GM12878 (cell line): ENCODE results near the gene STXBP1. TPM values are rescaled to one million over a fixed set of nuclear protein-coding genes. Genes with fewer than 3 reads are reported as not detected.
A peak's percentile ranks its signal among the peaks of the same experiment; 100 is the strongest.

Experiments
- GATAD2B ChIP-seq: fragments of 450-650 bp; conservative IDR thresholded peaks from 2 replicates; pipeline ENCODE4 v1.6.1; 2017; ENCODE audit warnings: low read depth, mild to moderate bottlenecking, moderate library complexity
- HDAC6 ChIP-seq: fragments of 200-600 bp; sonication (generic); IDR thresholded peaks from one replicate; pipeline ENCODE4 v1.8.0; 2017; ENCODE audit warnings: antibody characterized with exemption; ENCODE audit not compliant: unreplicated experiment
- KLF5 ChIP-seq: fragments of 450-650 bp; IDR thresholded peaks from 2 replicates; pipeline ENCODE4 v1.6.1; 2014; ENCODE audit warnings: mild to moderate bottlenecking; ENCODE audit not compliant: partially characterized antibody
- NFYA ChIP-seq: IDR thresholded peaks from 2 replicates; pipeline ENCODE4 v1.6.1; 2011; ENCODE audit warnings: low read depth, mild to moderate bottlenecking, low read length, improper control_type of control experiment, borderline replicate concordance
- NR2C1 ChIP-seq: fragments of 450-650 bp; IDR thresholded peaks from 2 replicates; pipeline ENCODE4 v1.6.1; 2017; ENCODE audit warnings: antibody characterized with exemption, mild to moderate bottlenecking, moderate library complexity
- RB1 ChIP-seq: fragments of 450-650 bp; formaldehyde crosslinking; IDR thresholded peaks from 2 replicates; pipeline ENCODE4 v1.6.1; 2017; ENCODE audit warnings: mild to moderate bottlenecking, borderline replicate concordance
- RCOR1 ChIP-seq: conservative IDR thresholded peaks from 2 replicates; pipeline ENCODE4 v1.6.1; 2012; ENCODE audit warnings: low read depth, low read length, improper control_type of control experiment
- SIX5 ChIP-seq: IDR thresholded peaks from 2 replicates; pipeline ENCODE4 v1.6.1; 2011; ENCODE audit warnings: mild to moderate bottlenecking, low read depth, low read length, moderate library complexity; ENCODE audit not compliant: severe bottlenecking
- SREBF1 ChIP-seq: IDR thresholded peaks from 2 replicates; pipeline ENCODE4 v1.6.1; 2012; ENCODE audit warnings: mild to moderate bottlenecking, low read length
- SUPT20H ChIP-seq: IDR thresholded peaks from 2 replicates; pipeline ENCODE4 v1.6.1; 2011; ENCODE audit warnings: low read depth, mild to moderate bottlenecking, low read length, moderate library complexity, borderline replicate concordance; ENCODE audit not compliant: control insufficient read depth
- TAF1 ChIP-seq: IDR thresholded peaks from 2 replicates; pipeline ENCODE4 v1.6.1; 2011; ENCODE audit warnings: mild to moderate bottlenecking, low read depth, low read length, borderline replicate concordance
- TARDBP ChIP-seq: IDR thresholded peaks from 2 replicates; pipeline ENCODE4 v1.6.1; 2016; ENCODE audit warnings: borderline replicate concordance
- ZBED1 ChIP-seq: IDR thresholded peaks from 2 replicates; pipeline ENCODE4 v1.6.1; 2016; ENCODE audit warnings: borderline replicate concordance
- ZNF274 ChIP-seq: IDR thresholded peaks from one replicate; pipeline ENCODE4 v1.8.0; 2011; ENCODE audit not compliant: insufficient read length, insufficient read depth
- polyA plus RNA-seq, 11 experiments: library from polyadenylated mRNA; depleted of rRNA in 4 of 11; unstranded in 6 of 11; stranded (reverse) in 5 of 11; fragments of >200 nt; fragmentation: Nextera tagmentation in 4 of 11; fragmentation: Illumina TruSeq in 1 of 11; extraction: Ambion mirVana in 4 of 11; extraction: Trizol in 1 of 11; gene quantifications; 1 replicate in 1 of 11; 2 replicates in 10 of 11; pipeline versions ENCODE4 v1.2.1 to v1.2.3, GENCODE V29; 2011 to 2016; ENCODE audit warnings: inconsistent platforms in 2 of 11, missing spikeins in 2 of 11, low read depth in 1 of 11
- total RNA-seq, 4 experiments: library from RNA; depleted of rRNA in 3 of 4; stranded (reverse); fragments of >200 nt in 3 of 4; fragmentation: Illumina TruSeq in 1 of 4; extraction: Trizol in 1 of 4; gene quantifications; 2 replicates each; pipeline versions ENCODE4 v1.2.1 to v1.2.3, GENCODE V29; 2013 to 2021
- TF ChIP-seq, protein P1 (sequence below): fragments of 450-650 bp; conservative IDR thresholded peaks from 2 replicates; pipeline ENCODE4 v1.6.1; 2017; ENCODE audit warnings: mild to moderate bottlenecking, moderate library complexity
- TF ChIP-seq, protein P2 (sequence below): IDR thresholded peaks from 2 replicates; pipeline ENCODE4 v1.6.1; 2011; ENCODE audit warnings: mild to moderate bottlenecking, low read depth, low read length, moderate library complexity; ENCODE audit not compliant: insufficient replicate concordance
- TF ChIP-seq, protein P3 (sequence below): IDR thresholded peaks from 2 replicates; pipeline ENCODE4 v1.6.1; 2012; ENCODE audit warnings: improper control_type of control experiment, low read depth, low read length; ENCODE audit not compliant: insufficient replicate concordance
- TF ChIP-seq, protein P4 (sequence below): fragments of 450-650 bp; IDR thresholded peaks from 2 replicates; pipeline ENCODE4 v1.6.1; 2018; ENCODE audit warnings: mild to moderate bottlenecking, low read depth, moderate library complexity; ENCODE audit not compliant: partially characterized antibody

STXBP1 gene
- total and polyA plus RNA-seq, 10 of the 15 experiments (the other 5 are each of a cell fraction or from before 2014, with no cell fraction given): 0.08 to 0.85 (median 0.31) TPM; not detected in 3

DNA sequence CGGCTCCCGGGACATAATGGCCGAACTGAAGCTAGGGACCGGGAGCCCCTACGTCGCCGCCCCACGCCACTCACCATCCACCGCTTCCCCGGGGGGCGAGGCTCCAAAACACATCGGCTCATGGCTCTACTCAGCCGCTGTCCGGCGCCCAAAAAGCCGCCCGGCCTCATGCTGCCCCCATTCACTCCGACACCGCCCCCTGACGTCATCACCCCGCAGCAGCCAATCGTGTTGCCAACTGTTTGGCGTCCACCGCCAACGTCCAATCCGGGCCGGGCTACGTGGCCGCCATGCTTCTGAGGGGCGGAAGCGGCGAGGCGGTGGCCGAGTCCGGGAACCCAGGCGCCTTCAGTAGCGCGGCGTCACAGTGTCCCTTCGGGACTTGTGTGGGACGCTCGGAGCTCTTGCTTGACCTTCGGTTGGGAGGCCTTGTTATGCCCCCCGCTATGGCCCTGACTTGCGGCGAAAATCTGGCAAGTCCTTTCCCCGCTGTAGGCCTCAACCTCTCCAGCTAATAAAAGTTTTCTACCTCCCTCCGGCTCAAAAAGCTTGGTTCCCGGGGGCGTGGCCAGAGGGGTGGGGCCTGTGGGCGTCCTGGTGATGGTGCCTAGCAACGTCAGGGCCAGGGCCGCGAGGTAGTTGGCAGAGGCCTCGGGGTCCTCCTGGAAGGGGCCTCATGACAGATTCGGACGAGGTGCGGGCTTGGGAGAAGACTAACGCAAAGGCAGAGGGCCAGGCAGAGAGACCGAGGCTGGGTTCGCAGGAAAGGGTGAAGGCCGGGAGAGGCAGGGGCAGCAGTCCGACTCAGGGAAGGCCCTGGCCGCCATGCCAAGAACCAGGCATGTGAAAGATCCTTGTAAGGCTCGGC is 103.6 kb downstream of the STXBP1 start, which contains the start of the genes PTRH1 and TTC16 (continued):
- TF ChIP-seq RCOR1 (no peak), SIX5 (peak; percentile 72), KLF5 (peak; percentile 56), HDAC6 (no peak), ZNF274 (no peak), RB1 (no peak), TARDBP (peak; percentile 42; the same call in 1 of the 2 replicates), NR2C1 (peak; percentile 67), NFYA (no peak; the same call in 1 of the 2 replicates), SREBF1 (no peak), SUPT20H (no peak), ZBED1 (no peak), GATAD2B (peak; percentile 85; the same call in 1 of the 2 replicates), TAF1 (no peak)
- TF ChIP-seq, protein P1, sequence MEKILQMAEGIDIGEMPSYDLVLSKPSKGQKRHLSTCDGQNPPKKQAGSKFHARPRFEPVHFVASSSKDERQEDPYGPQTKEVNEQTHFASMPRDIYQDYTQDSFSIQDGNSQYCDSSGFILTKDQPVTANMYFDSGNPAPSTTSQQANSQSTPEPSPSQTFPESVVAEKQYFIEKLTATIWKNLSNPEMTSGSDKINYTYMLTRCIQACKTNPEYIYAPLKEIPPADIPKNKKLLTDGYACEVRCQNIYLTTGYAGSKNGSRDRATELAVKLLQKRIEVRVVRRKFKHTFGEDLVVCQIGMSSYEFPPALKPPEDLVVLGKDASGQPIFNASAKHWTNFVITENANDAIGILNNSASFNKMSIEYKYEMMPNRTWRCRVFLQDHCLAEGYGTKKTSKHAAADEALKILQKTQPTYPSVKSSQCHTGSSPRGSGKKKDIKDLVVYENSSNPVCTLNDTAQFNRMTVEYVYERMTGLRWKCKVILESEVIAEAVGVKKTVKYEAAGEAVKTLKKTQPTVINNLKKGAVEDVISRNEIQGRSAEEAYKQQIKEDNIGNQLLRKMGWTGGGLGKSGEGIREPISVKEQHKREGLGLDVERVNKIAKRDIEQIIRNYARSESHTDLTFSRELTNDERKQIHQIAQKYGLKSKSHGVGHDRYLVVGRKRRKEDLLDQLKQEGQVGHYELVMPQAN: peak; percentile 96
- TF ChIP-seq, protein P2, sequence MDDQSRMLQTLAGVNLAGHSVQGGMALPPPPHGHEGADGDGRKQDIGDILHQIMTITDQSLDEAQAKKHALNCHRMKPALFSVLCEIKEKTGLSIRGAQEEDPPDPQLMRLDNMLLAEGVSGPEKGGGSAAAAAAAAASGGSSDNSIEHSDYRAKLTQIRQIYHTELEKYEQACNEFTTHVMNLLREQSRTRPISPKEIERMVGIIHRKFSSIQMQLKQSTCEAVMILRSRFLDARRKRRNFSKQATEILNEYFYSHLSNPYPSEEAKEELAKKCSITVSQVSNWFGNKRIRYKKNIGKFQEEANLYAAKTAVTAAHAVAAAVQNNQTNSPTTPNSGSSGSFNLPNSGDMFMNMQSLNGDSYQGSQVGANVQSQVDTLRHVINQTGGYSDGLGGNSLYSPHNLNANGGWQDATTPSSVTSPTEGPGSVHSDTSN: peak; percentile 72
- TF ChIP-seq, protein P3, sequence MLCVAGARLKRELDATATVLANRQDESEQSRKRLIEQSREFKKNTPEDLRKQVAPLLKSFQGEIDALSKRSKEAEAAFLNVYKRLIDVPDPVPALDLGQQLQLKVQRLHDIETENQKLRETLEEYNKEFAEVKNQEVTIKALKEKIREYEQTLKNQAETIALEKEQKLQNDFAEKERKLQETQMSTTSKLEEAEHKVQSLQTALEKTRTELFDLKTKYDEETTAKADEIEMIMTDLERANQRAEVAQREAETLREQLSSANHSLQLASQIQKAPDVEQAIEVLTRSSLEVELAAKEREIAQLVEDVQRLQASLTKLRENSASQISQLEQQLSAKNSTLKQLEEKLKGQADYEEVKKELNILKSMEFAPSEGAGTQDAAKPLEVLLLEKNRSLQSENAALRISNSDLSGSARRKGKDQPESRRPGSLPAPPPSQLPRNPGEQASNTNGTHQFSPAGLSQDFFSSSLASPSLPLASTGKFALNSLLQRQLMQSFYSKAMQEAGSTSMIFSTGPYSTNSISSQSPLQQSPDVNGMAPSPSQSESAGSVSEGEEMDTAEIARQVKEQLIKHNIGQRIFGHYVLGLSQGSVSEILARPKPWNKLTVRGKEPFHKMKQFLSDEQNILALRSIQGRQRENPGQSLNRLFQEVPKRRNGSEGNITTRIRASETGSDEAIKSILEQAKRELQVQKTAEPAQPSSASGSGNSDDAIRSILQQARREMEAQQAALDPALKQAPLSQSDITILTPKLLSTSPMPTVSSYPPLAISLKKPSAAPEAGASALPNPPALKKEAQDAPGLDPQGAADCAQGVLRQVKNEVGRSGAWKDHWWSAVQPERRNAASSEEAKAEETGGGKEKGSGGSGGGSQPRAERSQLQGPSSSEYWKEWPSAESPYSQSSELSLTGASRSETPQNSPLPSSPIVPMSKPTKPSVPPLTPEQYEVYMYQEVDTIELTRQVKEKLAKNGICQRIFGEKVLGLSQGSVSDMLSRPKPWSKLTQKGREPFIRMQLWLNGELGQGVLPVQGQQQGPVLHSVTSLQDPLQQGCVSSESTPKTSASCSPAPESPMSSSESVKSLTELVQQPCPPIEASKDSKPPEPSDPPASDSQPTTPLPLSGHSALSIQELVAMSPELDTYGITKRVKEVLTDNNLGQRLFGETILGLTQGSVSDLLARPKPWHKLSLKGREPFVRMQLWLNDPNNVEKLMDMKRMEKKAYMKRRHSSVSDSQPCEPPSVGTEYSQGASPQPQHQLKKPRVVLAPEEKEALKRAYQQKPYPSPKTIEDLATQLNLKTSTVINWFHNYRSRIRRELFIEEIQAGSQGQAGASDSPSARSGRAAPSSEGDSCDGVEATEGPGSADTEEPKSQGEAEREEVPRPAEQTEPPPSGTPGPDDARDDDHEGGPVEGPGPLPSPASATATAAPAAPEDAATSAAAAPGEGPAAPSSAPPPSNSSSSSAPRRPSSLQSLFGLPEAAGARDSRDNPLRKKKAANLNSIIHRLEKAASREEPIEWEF: no peak
- TF ChIP-seq, protein P4, sequence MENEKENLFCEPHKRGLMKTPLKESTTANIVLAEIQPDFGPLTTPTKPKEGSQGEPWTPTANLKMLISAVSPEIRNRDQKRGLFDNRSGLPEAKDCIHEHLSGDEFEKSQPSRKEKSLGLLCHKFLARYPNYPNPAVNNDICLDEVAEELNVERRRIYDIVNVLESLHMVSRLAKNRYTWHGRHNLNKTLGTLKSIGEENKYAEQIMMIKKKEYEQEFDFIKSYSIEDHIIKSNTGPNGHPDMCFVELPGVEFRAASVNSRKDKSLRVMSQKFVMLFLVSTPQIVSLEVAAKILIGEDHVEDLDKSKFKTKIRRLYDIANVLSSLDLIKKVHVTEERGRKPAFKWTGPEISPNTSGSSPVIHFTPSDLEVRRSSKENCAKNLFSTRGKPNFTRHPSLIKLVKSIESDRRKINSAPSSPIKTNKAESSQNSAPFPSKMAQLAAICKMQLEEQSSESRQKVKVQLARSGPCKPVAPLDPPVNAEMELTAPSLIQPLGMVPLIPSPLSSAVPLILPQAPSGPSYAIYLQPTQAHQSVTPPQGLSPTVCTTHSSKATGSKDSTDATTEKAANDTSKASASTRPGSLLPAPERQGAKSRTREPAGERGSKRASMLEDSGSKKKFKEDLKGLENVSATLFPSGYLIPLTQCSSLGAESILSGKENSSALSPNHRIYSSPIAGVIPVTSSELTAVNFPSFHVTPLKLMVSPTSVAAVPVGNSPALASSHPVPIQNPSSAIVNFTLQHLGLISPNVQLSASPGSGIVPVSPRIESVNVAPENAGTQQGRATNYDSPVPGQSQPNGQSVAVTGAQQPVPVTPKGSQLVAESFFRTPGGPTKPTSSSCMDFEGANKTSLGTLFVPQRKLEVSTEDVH: peak; percentile 51
